Stimulated activated CD8-positive, alpha-beta memory T cell treated with anti-CD3 and anti-CD28 coated beads, Interleukin-2, amount 100 ng/mL, for 1 hour (primary cell): Measurements from ENCODE around the gene NKX1-2.

ENCODE experiments used
- DNase-seq, 2 donors: peaks; one replicate each; pipeline ENCODE4 v3.0.0-alpha.2; 2020; ENCODE audit warnings: low read depth in 2 of 2

The NKX1-2 gene

DNA sequence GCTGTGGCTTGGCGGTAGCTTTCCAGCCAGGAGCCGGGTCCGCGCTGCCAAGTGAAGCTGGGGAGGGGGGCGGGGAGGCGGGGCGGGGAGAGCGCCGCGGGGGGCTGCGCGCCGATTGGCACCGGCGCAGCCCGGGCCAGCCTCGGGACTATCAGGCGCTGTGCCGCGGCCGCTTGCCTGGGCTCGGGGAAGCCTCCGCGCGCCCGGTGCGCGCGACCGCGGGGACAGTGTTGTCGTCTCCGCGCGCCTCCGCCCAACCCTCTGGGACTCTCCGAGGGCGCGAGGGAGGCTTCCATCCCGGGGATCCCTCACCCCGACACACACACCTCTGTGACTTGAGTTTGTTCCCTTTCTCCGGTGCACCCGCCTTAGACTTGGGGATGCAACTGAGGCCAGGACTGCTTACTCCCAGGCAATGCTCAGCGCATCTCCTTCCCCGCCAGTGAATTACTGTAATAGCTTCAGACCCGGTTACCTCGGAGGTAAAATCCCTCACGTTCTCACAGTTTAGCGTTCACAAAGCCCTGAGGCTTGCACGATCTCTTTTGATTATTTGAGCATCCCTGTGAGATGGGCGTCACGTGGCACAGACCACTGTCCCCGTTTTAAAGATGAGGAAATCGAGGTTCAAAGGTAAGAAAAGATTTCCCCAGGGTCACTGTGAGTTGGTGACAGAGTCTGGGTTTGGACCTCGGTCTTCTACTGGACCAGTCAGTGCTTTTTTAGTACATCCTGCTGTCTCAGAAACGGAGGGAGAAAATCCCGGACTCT is at the start of gene NKX1-2:
Gene NKX1-2, minus strand, starts transcription at position 24 of the 771 bp plus-strand sequence. CDS start 92 bp downstream, outside the sequence.
- DNase-seq: no peak

DNA sequence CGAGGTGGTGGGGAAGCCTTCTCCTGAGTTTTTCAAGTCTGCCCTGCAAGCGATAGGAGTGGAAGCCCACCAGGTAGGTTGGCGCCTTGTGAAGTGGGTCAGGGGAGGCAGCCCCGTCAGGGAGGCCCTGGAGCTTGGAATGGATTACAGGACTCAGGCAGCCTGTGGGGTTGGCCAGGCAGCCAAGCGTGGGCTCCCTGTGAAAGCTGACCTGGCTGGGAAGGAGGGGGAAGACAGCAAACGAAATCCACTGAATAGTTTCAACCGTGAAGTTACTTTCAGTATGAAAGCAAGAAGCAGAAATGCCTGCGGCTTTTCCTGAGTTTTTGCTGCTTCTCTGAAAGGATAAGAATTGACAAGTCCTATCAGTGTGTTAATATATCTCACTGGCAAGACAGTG is 48.2 kb upstream of the NKX1-2 start:
- DNase-seq: no peak

GRCh38 chr10:124497196-124497881 is 47.5 kb upstream of the NKX1-2 start:
- no peak for DNase-seq

DNA sequence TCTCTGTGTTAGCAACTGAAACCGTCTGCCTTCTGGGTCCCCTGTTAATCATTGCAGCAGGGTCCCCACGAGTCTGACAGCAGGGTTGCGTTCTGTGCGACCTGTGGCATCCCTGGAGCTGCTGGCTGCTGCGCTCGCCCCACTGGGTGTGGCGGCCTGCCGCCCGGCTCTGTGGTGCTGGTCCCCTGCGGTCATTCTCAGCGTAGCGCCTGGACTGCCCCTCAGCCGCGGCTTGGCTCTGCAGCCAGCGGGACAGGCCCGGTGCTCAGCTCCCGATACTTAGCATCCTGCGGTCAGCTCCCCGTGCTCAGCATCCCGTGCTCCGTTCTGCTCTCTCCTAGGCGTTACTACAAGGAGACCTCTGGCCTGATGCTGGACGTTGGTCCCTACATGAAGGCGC is 46.8 kb upstream of the NKX1-2 start:
- DNase-seq: no peak

DNA sequence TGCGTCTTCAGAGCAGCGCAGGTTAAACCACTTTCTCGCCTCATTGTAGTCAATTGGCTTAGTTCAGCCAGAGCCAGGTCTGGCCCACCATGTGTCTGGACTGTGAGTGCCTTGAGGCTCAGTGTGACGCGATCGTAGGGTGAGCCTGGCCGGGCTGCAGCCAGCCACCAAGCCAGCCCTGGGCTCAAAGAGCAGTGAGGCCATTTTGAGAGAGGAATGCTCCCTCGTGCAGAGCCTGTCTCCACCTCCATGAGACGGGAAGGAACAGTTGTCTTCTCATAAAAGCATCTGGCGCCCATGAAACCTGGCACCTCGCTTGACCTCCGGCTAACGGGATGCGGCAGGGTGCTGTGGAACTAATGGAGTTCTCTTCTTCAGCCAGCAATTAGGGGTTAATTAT is 46.3 kb upstream of the NKX1-2 start:
- no peak for DNase-seq

DNA sequence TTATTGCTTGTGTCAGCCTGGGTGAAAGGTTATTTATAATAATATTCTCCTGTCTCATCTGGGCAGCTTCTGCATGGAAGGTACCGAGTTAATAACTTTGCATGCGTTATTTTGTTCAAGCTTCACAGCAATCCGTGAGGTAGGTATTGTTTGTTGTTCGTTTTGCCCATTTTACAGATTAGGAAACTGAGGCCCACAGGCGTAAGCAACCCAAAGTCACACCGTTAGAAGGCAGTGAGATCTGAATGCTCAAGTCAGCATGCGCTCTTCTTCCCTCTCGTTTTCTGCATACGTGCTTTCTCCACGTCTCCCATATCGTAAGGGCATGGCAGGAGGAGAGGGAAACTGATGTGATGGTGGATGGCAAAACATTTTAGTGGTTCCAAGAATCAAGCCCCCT is 45.9 kb upstream of the NKX1-2 start:
- DNase-seq: no peak

DNA sequence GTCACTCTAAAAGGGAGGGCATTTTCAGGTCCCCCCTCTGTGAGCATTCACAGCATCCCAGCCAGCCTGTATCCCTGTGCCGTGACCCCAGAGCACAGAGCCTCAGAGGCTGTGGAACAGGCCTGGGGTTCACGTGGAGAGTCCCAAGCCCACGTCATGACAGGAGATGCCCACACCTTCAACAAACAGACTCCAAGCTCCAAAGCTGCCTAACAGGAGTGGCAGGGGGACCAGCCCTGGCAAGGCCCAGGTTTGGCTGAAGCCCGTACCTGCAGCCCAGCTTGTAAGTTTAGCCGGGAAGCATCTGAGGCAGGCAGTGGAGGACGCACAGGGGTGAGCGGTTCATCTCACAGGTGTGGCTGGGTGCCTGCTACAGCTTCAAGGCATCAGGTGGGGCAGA is 45.3 kb upstream of the NKX1-2 start:
- no peak for DNase-seq

DNA sequence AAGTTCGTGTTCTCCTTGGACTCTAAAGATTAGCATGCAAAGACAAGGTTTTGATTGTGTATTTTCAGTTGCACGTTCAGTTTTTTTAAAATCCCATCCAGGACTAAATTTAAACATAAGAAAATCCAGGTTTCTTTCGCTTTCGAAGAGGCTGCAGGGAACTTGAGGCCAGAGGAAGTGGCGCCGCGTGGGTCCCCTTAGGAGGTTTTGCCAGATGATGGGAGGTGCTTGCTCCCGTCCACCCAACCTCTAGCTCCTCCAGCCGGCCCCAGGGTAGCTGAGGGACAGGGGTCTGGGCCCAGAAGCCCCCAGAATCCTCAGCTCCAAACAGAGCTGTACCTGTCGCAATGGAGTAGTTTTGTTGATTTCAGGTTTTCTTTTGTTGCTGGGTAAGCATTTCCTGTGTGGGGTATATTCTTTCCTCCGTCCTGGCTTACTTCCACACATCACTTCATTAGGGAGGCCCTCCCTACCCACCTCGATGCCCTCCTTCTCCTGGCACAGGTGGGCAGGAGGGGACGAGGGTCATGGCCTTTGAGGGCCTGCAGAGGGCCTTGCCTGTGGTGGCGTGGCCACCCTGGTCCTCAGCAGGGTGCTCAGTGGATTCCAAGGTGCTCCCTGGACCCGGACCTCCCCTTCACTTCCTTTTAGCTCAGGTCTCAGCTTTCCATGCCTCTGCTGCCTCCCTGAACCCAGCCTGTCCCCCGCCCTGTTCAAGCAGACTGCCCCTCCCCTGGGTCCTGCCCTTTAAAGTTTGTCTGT is 44.4 kb upstream of the NKX1-2 start:
- no peak for DNase-seq

GRCh38 chr10:124493214-124493882 is 43.5 kb upstream of the NKX1-2 start:
- no peak for DNase-seq

GRCh38 chr10:124492266-124492665 is 42.4 kb upstream of the NKX1-2 start:
- DNase-seq: no peak

DNA sequence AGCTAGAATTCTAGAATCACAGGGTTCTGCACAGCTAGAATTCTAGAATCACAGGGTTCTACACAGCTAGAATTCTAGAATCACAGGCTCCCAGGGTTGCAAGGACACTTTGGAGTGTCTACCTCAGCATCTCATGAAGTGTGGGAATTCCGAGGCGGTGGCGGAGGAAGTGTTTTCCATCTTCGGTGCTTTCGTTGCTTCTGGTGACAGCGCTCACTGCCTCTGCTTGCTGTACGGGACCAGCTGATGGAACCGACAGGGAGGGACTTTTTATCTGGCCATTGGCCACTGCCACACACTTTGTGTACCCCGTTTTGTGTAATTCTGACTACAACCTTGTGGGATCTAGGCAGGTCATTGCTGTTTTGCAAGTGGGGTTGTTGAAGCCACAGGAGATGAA is 41.3 kb upstream of the NKX1-2 start:
- no peak for DNase-seq

GRCh38 chr10:124486635-124487034 is 36.8 kb upstream of the NKX1-2 start:
- DNase-seq: no peak

DNA sequence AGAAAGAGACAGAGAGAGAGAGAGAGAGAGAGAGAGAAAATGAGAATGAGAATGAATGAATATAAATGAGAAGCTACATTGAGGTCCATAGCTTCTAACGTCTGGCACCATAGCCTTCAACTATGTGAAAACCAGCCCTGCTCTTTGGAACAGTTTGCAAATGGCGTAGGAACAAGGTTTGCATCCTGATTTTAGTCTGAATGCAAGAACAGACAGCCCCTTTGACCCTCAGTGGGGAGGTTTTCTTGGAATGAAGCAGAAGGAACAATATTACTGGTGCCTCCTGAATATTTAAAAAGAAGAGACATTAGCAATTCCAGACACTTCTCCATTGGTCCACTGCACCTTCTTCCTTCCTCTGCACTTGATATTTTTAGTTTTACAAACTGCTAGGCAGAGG is 34.8 kb upstream of the NKX1-2 start:
- DNase-seq: no peak

DNA sequence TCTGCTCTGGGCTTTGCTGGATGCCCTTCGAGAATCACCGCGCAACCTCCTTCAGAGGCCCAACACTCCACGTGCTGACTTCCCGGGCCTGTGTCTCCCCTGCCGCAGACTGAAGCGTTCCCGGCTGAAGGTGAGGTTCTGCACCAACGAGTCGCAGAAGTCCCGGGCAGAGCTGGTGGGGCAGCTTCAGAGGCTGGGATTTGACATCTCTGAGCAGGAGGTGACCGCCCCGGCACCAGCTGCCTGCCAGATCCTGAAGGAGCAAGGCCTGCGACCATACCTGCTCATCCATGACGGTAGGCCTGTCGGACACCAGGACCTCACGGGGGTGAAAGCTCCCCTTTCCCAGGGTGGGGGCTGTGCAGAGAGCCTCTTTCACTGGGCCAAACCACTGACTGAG is 34.2 kb upstream of the NKX1-2 start:
- no peak for DNase-seq

- DNase-seq: no peak
Observed at GRCh38 chr10:124482876-124483275, 33.0 kb upstream of the NKX1-2 start.

DNA sequence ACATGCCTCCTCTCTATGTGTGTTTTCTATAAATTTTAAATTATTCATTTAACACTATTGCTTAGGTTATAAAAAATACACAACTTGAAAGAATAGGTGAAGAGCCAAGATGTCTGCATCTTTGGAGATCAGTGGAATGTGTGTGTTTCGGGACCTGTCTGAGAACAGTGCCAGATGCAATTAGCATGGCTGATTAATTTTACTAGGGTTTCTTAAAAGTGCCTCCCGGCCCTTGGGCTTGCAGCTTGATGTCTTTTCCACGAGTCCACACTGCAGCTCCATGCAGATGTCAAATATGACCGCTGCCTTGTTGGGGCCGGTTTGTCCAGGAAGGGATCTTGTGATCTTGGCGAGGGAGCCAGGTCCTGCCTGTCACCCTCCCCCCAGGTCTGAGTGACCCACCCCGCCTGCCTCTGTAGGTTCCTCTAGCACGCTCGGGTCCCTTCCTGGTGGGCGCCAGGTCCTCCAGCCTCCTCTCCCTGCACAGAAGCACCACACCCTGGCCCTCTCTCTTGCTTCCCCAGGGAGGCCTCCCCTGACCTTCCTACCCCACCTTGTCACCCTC is 32.5 kb upstream of the NKX1-2 start:
- no peak for DNase-seq

- DNase-seq: no peak
Observed at GRCh38 chr10:124481717-124482116, 31.9 kb upstream of the NKX1-2 start.

- DNase-seq: no peak
Observed at GRCh38 chr10:124480860-124481259, 31.0 kb upstream of the NKX1-2 start.

GRCh38 chr10:124478515-124478914 is 28.7 kb upstream of the NKX1-2 start:
- DNase-seq: no peak

- no peak for DNase-seq
Observed at GRCh38 chr10:124477614-124478363, 28.0 kb upstream of the NKX1-2 start.
